CD4-positive, alpha-beta T cell treated with Interleukin-21 for 1 hour (primary cell): ENCODE measurements around the gene GIMAP4.
A peak's percentile ranks its signal among the peaks of the same experiment; 100 is the strongest.
"Not testable (repeated sequence)": the region's sequence is repeated elsewhere in the genome, so short reads cannot be mapped to it uniquely, and the experiment has no call there.

ENCODE experiments used
- DNase-seq: peaks from one replicate; pipeline ENCODE4 v3.0.0-alpha.2; 2020

Gene GIMAP4

DNA sequence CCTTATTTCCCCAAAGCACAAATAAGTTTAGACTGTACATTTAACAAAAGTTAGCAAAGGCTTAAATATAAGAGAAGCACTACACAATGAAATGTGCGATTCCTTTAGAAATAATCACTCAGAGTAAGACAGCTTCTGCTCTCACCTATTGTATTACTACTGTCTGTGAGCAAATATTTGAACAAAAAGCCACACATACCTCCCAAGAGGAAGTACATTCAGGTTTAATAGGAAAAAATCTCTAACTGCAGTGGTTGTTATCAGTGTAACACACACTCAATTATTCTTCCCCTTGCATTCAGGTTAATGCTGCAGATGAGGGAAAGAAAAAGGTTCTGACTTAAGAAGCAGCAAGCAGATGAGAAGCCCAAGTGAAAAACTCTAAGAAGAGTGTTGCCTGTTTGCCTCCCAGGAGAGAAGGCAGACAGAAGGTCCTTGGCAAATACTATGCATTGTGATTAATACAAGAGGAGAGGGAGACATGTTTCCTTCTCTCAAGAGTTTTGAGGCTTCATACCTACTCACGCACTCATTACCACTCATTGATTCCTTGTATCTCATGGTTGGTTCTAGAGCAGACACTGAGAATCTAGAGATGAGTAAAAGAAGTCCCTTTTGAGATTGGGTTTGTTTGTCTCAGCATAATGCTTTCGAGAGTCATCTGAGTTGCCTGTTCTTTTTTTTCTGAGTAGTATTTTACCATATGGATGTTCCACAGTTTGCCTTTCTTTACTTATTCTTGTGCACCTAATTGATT lies 13.6 kb downstream of the GIMAP4 start:
- no peak for DNase-seq

DNA sequence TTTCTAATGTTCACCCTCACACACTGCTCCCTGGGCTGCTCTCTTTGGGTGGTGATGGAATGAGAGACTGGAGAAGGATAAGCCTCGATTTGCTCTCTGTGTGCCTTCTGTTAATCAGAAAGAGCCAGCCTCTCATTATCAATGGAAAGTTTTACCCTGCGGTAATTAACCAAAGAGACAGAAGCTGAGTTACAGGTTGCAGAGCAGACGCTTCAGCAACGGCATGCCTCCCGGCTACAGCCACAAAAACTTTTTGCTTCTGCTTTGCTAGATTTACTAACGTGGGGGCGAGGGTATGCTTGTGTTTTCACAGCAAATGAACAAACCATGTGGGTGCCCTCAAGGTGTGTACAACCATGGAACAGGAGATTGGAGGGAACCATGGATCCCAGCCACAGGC lies 18.0 kb downstream of the GIMAP4 start:
- no peak for DNase-seq

DNA sequence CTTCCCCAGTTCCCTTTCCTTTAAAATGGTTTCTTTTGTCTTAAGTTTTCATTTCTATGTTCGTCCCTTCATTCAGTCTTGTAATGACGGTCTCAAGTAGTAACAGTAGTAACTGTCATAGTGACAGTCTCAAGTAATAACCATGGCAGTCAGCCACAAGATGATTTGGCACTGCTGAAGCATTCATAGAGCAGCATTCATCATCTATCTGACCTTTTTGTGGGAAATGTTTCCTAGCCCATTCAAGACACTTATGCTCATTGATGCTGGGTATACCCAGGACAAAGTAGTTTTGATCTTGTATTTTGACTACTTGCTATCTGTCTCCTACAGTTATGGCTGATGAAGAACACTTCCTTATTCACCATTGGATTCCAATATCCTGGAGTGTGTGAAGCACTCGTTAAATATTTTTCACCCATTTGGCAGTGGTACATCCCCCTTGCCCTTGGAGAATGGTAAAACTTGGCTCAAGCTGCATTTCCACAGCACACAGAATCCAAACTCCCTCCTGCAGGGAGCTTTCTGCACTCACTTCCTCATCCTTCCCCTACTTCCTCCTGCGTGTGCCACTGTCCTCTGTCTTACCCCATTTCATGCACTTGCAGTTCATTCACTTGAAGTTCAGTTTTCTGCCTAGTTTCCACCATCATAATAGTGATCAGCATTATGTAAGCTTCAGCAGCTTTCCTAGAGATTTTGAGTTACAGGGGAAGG lies 19.0 kb downstream of the GIMAP4 start:
- no peak for DNase-seq

DNA sequence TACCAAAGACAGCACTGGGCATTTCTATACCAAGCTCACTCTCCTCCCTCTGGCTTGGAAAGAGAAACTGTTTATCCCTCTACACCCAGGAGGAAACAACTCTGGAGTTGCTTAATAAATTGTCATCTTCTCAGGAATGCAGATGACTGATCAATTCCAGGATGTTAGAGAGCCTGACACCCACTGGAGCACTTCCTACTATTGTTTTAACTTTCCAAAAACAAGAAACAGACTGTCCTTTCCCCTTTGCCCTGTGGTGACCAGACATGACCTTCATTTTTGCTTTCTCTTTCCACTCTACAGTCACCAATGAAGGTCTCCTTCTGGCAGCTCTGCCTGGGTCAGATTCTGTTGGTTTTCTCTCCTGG lies 19.6 kb downstream of the GIMAP4 start:
- DNase-seq: no peak

DNA sequence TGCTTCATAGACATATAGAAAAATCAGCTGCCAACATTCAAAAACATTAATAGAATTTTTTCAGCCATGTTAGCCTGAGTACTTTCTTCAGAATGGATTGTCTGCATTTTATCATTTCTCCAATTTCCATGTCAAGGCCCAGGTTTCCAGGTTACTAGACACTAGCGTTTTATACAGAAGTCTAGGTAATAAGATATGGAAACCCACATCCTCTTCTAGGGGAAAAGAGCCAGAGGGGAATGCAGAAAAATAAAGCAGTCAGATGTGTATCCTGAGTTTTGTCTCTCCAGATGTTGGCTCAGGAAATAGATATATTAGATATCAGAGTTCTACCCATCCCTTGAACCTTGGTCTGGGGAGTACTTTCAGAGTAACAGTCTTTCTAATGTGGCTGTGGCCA lies 20.4 kb downstream of the GIMAP4 start:
- DNase-seq: no peak

DNA sequence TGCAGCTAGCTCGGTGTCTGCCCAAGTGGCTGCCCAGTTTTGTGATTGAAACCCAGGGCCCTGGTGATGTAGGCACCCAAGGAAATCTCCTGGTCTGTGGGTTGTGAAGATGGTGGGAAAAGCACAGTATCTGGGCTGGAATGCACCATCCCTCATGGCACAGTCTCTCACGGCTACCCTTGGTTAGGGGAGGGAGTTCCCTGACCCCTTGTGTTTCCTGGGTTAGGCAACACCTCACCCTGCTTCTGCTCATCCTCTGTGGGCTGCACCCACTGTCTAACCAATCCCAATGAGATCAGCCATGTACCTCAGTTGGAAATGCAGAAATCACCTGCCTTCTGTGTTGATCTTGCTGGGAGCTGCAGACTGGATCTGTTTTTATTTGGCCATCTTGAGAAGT lies 27.6 kb downstream of the GIMAP4 start:
- no peak for DNase-seq

DNA sequence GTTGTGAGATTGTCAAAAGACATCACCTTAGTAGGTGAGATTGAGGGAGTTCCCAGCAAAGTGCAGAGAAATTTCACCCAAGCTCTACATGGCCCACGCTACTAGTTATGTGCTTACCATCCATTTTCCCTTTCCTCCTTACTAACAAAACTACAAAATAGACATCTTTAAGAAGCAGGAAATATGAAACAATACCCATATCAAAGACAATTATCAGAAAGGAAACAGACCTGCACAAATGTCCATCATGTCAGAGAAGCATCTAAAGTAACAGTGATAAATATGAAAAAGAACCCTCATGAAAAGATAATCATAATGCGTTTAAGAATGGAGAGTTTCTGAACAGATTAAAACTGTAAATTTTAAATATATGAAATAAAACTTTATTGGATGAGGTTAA lies 28.2 kb downstream of the GIMAP4 start:
- no peak for DNase-seq

DNA sequence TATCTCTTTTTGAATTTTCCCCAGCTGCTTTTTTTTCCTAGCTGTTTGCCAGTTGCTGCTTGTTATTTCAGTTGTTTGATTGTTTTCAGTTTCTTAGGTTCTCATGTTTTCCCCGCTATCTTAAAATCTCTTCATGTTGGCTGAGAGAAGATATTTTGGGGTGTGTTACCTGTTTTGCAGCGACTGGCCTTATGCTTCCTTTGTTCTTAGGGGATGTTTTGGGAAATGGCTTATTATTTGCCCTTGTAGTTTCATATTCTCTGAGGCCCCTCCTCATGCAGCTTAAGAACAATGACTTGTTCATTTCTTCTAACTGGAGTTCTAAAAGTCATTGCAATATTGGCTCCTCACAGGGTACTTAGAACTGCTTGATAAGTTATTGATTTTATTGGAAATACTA lies 36.4 kb downstream of the GIMAP4 start:
- peak; percentile 51 for DNase-seq

DNA sequence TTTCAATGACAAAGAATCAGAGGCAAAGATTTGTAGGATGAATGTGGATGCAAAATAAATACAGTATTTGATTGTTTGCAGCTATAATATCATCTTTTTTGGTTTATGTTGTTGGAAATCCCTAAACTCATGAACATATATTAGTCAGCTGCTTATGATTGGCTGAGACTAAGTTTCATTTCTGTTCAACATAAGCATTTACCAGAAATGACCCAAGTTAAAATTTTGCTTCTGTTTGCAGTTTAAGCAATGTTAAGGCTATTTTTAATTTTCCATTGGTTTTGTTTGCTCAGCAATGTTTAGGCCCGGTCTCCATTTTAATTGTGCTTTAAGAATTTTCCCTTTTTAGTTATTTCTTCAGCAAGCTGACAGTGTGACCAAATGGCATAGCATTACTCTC lies 43.0 kb downstream of the GIMAP4 start:
- no peak for DNase-seq

DNA sequence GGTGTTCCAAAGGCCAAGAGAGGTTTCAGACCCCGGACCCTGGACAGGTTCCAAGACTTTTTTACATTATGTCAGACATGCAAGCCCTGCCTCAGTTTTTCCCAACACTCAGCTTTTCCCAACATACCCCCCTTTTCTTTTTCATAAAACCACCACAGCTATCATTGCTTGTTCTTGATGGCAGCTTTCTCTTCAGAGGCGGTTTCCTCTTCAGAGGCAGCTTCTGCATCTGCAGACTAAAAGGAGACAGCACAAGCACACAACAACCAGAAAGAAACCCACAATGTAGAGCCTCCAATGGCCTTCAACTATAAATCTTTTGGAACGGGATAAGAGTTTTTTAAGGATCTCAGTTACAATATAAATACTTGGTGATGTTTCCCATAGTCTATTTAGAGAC lies 45.7 kb downstream of the GIMAP4 start:
- no peak for DNase-seq

DNA sequence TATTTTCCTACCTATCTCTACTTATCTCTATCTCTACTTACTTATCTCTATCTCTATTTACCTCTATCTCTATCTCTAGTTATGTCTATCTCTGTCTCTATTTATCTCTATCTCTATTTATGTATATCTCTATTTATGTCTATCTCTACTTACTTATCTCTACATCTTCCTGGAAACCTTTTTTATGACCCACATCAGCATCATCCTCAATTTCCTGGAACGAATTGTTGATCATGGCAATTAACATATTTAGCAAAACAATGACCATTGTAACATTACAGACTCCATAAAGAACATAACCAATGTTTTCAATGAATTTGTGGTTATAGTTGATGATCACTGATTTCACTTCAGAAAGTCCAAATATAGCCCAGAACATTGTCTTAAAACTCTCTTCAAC lies 46.7 kb downstream of the GIMAP4 start:
- no peak for DNase-seq

DNA sequence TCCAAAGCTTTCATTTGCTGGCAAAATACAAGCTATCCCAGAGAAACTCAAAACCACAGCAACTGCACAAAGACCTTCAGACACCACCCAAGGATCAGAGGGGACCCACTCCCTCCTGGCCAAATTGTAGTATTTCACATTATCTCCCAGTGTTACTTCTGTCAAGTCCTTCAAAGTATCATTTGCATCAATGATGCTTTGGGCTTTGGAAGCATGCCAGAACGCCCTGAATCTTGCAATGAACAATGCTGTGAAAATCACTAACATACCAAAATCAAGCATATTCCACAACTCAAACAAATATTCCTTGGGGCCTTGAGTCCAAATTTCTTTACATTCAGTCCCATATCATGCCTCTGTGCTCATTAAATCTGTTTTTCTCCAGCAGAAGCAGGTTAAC lies 47.2 kb downstream of the GIMAP4 start:
- DNase-seq: not testable (repeated sequence)

DNA sequence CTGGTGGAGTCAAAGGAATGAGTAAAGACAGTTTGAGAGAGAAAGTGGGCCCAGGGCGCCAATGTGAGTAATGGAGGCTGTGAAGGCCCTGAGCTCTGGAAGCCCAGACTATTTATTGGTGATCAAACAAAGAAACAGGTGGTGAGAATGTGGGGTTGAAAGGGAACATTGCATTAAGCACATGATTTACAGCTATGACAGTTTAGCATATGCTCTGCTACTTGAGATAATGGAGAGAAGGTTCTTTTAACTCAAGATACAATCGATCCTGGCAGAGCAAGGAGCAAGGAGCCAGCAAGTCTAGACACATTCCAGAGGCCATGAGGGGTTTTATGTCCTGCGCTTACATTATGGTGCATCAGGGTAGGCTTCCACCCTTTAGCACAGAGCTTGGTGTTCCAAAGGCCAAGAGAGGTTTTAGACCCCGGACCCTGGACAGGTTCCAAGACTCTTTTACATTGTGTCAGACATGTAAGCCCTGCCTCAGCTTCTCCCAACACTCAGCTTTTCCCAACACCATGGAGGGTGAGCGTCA lies 48.1 kb downstream of the GIMAP4 start:
- DNase-seq: not testable (repeated sequence)

DNA sequence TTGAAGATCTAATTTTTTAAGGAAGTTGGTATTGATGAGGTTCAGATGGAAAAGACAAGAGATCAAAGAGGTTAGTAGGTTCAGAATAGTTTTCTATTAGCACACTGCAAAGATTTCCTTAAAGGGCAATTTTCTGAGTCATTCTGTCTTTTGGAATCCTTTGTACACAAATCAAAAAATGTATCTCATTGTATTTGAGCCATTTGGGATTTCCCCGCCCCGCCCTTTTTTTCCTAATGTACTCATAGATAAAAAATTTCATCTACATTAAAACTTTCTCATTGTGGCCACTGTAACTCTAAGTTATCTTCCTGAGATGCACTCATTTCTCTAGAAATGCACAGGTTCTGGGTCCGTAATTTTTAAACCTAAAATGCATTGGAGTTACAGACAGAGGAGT lies 52.9 kb downstream of the GIMAP4 start:
- DNase-seq: no peak

DNA sequence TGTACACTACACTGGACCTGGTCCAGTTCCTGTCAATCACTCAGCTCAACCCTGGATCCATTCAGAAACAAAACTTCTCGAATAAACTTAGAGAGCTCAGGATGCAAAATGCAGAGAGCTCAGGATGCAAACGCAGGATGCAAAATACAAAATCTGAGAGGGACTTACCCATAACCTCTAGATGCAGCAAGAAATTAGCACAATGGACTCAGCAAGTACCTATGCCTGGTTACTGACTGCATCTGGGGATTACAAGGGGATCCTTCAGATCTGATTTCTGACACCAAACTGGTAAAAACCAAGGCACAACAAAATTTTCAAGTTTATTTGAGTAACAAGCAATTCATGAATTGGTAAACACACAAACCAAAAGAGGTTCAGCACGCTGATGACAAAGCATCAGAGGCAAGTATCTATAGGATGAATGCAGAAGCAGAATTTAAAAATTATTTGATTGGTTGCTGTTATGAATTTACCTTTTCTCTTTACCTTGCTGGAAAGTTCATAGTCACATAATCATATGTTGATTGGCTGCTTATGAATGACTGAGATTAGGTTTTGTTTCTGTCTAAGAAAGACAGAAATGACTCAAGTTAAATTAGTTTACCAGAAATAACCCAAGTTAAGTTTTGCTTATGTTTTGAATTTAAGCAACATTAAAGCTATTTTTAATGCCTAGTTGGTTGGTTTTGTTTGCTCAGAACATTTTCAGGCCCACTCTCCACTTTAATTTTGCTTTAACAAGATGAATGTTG lies 53.6 kb downstream of the GIMAP4 start:
- DNase-seq: no peak

DNA sequence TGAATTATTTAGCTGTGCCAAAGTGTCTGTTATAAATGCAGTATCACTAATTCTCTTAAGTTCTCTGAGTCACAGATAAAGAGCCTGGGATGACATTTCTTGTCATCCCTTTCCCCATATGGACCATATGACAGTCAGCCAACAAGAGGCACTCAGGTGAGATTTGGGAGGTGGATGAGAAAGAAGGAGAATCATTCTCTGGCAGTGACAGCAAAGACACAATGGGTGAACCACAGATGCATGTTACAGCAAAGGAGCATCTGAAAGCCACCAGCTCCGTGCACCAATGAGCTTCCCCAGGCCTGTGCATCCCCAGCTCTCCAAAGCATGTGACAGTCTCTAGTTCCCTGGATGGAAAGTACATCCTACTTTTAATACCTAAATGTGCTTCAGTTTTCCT lies 54.2 kb downstream of the GIMAP4 start:
- DNase-seq: no peak
